GM12878 (cell line): Measurements from ENCODE around the gene CAMTA1. TPM values are rescaled to one million over a fixed set of nuclear protein-coding genes. Genes with fewer than 3 reads are reported as not detected.

Source experiments
- ATAC-seq: fragments of 200-7000 bp; cut with Tn5 transposase; 3 replicates; pipeline ENCODE4 v1.9.1; 2020; ENCODE audit warnings: mild to moderate bottlenecking, moderate library complexity
- BruUV-seq: library from RNA; stranded (reverse); fragments of 400-500 nt; replicated peaks from 2 replicates; lab custom pipeline; 2021; lab: Mats Ljungman, UMichigan
- CTCF ChIA-PET: fragments of 300-600 bp; sonication (Branson Sonifier 250); formaldehyde crosslinking; extraction: SDS; loops from one replicate; lab custom pipeline; 2021; ENCODE audit warnings: inconsistent platforms; lab: Yijun Ruan, JAX
- POLR2A ChIA-PET: fragments of 350-600 bp; formaldehyde crosslinking; extraction: SDS; loops from one replicate; lab custom pipeline; 2021; ENCODE audit warnings: inconsistent platforms; lab: Charles Lee
- RAD21 ChIA-PET: fragments of 300-600 bp; sonication (Branson Sonifier 250); formaldehyde crosslinking; loops from one replicate; lab custom pipeline; 2023; ENCODE audit warnings: antibody characterized with exemption; ENCODE audit not compliant: unreplicated experiment; lab: Charles Lee
- SMC1A ChIA-PET: fragments of 300-600 bp; sonication (Branson Sonifier 250); formaldehyde crosslinking; loops from one replicate; lab custom pipeline; 2023; ENCODE audit not compliant: unreplicated experiment, uncharacterized antibody; lab: Charles Lee
- DNase-seq: peaks from one replicate; pipeline ENCODE4 v3.0.0-alpha.2; 2011; ENCODE audit warnings: low read depth, low spot score
- FAIRE-seq: peaks from 3 replicates; lab custom pipeline; 2011; peaks lifted over from hg19 to GRCh38; lab: Jason Lieb, UNC
- H2AFZ ChIP-seq: 2 replicates; pipeline ENCODE4 v1.6.0; 2011; ENCODE audit warnings: low read depth, low read length, control low read depth; ENCODE audit not compliant: control insufficient read depth
- H3K27ac ChIP-seq: 2 replicates; pipeline ENCODE4 v1.5.1; 2011; ENCODE audit warnings: control low read depth; ENCODE audit not compliant: control insufficient read depth, insufficient read depth
- H3K27me3 ChIP-seq, 2 experiments: replicated peaks in 1 of 2; 2 replicates each; pipeline versions ENCODE4 v1.6.0 to v1.6.1; 2011; ENCODE audit warnings: low read length in 1 of 2; ENCODE audit not compliant: control insufficient read depth in 2 of 2, insufficient read depth in 2 of 2
- H3K36me3 ChIP-seq, 2 experiments: 2 replicates each; pipeline ENCODE4 v1.5.1; 2011; ENCODE audit warnings: low read length in 1 of 2; ENCODE audit not compliant: control insufficient read depth in 2 of 2, insufficient read depth in 2 of 2
- H3K4me1 ChIP-seq: 2 replicates; pipeline ENCODE4 v1.6.1; 2011; ENCODE audit warnings: mild to moderate bottlenecking, low read length, moderate library complexity, mixed read lengths; ENCODE audit not compliant: control insufficient read depth, insufficient read depth
- H3K4me2 ChIP-seq: 2 replicates; pipeline ENCODE4 v1.6.0; 2011; ENCODE audit warnings: control low read depth; ENCODE audit not compliant: control insufficient read depth, insufficient read depth
- H3K4me3 ChIP-seq: fragments of 200-600 bp; sonication (generic); 2 replicates; pipeline ENCODE4 v1.5.1; 2016
- H3K79me2 ChIP-seq: 2 replicates; pipeline ENCODE4 v1.6.0; 2011; ENCODE audit warnings: low read length; ENCODE audit not compliant: control insufficient read depth, insufficient read depth
- H3K9ac ChIP-seq: 2 replicates; pipeline ENCODE4 v1.8.0; 2011; ENCODE audit warnings: low read length, control low read depth, mixed read lengths; ENCODE audit not compliant: control insufficient read depth, insufficient read depth
- H3K9me3 ChIP-seq: replicated peaks from 3 replicates; pipeline ENCODE4 v1.5.1; 2011; ENCODE audit warnings: mild to moderate bottlenecking, low read length; ENCODE audit not compliant: control insufficient read depth, insufficient read depth
- H4K20me1 ChIP-seq: 2 replicates; pipeline ENCODE4 v1.6.0; 2011; ENCODE audit not compliant: control insufficient read depth, insufficient read depth
- MTA3 ChIP-seq: IDR thresholded peaks from 2 replicates; pipeline ENCODE4 v1.6.1; 2012; ENCODE audit warnings: low read length, inconsistent platforms, borderline replicate concordance
- NRF1 ChIP-seq: conservative IDR thresholded peaks from 2 replicates; pipeline ENCODE4 v1.6.1; 2011; ENCODE audit warnings: mild to moderate bottlenecking, low read depth, low read length, improper control_type of control experiment
- POLR2AphosphoS5 ChIP-seq: IDR thresholded peaks from 2 replicates; pipeline ENCODE4 v1.6.1; 2011; ENCODE audit warnings: mild to moderate bottlenecking, low read length, inconsistent platforms
- STAT1 ChIP-seq: fragments of 450-650 bp; conservative IDR thresholded peaks from 2 replicates; pipeline ENCODE4 v1.6.1; 2014; ENCODE audit warnings: antibody characterized with exemption, mild to moderate bottlenecking
- STAT3 ChIP-seq: IDR thresholded peaks from 2 replicates; pipeline ENCODE4 v1.6.1; 2011; ENCODE audit warnings: low read depth, low read length, improper control_type of control experiment
- ZNF24 ChIP-seq: fragments of 450-650 bp; IDR thresholded peaks from 2 replicates; pipeline ENCODE4 v1.6.1; 2017; ENCODE audit warnings: antibody characterized with exemption, mild to moderate bottlenecking
- WGBS: methylation state at CpG from one replicate; pipeline ENCODE4 v1.1.6; 2016; ENCODE audit warnings: low lambda C conversion rate; ENCODE audit not compliant: insufficient replicate concordance, insufficient coverage; ENCODE audit errors: missing lambda C conversion rate; 5-methylcytosine and 5-hydroxymethylcytosine counted together
- in situ Hi-C: fragments of 300-500 bp; cut with MboI; formaldehyde crosslinking; loops from 9 replicates; pipeline ENCODE4 v1.14.3; 2018; ENCODE audit warnings: mixed read lengths
- intact Hi-C: fragments of 100-400 bp; cut with micrococcal nuclease; formaldehyde crosslinking; loops from one replicate; pipeline ENCODE4 v1.14.2; 2022; ENCODE audit not compliant: unreplicated experiment
- polyA plus RNA-seq, 11 experiments: library from polyadenylated mRNA; depleted of rRNA in 4 of 11; unstranded in 6 of 11; stranded (reverse) in 5 of 11; fragments of >200 nt; fragmentation: Nextera tagmentation in 4 of 11; fragmentation: Illumina TruSeq in 1 of 11; extraction: Ambion mirVana in 4 of 11; extraction: Trizol in 1 of 11; gene quantifications; 1 replicate in 1 of 11; 2 replicates in 10 of 11; pipeline versions ENCODE4 v1.2.1 to v1.2.3, GENCODE V29; 2011 to 2016; ENCODE audit warnings: inconsistent platforms in 2 of 11, missing spikeins in 2 of 11, low read depth in 1 of 11
- total RNA-seq, 4 experiments: library from RNA; depleted of rRNA in 3 of 4; stranded (reverse); fragments of >200 nt in 3 of 4; fragmentation: Illumina TruSeq in 1 of 4; extraction: Trizol in 1 of 4; gene quantifications; 2 replicates each; pipeline versions ENCODE4 v1.2.1 to v1.2.3, GENCODE V29; 2013 to 2021
- TF ChIP-seq, protein P1 (sequence below): fragments of 450-650 bp; IDR thresholded peaks from 2 replicates; pipeline ENCODE4 v1.6.1; 2017; ENCODE audit warnings: mild to moderate bottlenecking, low read depth, inconsistent platforms; ENCODE audit not compliant: poor library complexity, severe bottlenecking
- TF ChIP-seq, protein P2 (sequence below): IDR thresholded peaks from 2 replicates; pipeline ENCODE4 v1.6.1; 2012; ENCODE audit warnings: improper control_type of control experiment, low read depth, low read length; ENCODE audit not compliant: insufficient replicate concordance
- TF ChIP-seq, protein P3 (sequence below): fragments of 450-650 bp; formaldehyde crosslinking; IDR thresholded peaks from 2 replicates; pipeline ENCODE4 v1.4.0; 2020; ENCODE audit warnings: mild to moderate bottlenecking, moderate library complexity
- TF ChIP-seq, protein P4 (sequence below): fragments of 450-650 bp; IDR thresholded peaks from 2 replicates; pipeline ENCODE4 v1.6.1; 2017; ENCODE audit warnings: borderline replicate concordance

CAMTA1 gene
- total and polyA plus RNA-seq, 10 of the 15 experiments (the other 5 are each of a cell fraction or from before 2014, with no cell fraction given), result 37.7 to 148 (median 76.4) TPM

DNA sequence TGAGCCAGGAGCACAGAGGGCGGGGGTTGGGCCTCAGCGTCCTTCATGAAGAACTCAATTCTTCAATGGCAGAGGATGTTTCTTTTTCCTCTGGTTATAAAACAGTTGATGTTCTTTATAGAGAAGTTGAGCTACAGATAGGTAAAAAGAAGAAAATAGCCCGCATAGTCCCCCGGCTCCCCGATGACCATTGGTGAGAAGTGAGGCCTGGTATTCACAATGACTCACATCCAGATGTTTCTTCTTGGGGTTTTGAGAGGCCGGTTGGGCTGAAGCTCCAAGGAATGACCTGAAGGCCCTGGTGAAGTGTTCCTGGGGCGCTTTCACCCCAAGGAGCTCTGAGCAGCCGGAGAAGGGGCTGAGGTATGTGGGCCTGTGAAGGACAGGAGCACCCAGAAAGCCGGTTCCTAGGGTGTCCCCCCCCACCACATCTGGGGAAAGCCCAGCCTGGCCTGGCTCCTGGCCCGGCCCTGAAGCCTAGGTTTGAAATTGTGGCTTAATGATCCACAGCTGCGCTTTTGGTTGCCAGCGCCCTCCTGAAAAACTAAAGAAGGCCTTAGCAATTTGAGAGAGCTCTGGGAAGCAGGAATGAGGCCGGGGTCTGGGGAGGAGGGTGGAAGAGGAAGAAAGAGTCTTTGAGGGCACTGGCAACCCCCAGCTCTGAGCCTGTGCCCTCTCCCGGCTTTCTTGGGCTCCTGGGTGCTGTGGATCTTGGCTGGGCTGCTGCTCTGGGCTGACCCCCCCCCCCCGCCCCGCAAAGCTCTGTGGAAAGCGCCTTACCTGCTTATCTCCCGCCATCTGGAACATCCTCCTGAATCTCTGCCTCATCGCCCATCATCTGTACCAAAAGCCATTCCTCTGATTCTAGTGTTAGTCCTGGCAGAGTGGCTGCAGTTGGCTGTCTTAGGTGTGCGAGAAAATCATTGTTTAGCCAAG is 444.7 kb downstream of the CAMTA1 start:
- no peak overlapping the region for H3K27ac ChIP-seq
- RAD21 ChIA-PET, result no interaction called here
- no peaks in the 10 kb centered on the region for H3K4me1 ChIP-seq
- no peaks in the 10 kb centered on the region for H3K36me3 ChIP-seq
- FAIRE-seq (no peak), DNase-seq (no peak), ATAC-seq (no peak)
- POLR2A ChIA-PET, result no interaction called here
- H3K4me2 ChIP-seq, result no peak overlapping the region
- intact Hi-C loops, result no loop called here
- SMC1A ChIA-PET, result no interaction called here
- in situ Hi-C loops, result no loop called here
- H3K4me3 ChIP-seq, result no peak overlapping the region
- no peaks in the 10 kb centered on the region; a peak in 3 of 4 replicates for H3K27me3 ChIP-seq
- H3K9me3 ChIP-seq, result no peaks in the 10 kb centered on the region
- no TSS peak for BruUV-seq
- H3K9ac ChIP-seq, result no peak overlapping the region
- H3K79me2 ChIP-seq, result no peaks in the 10 kb centered on the region
- H2AFZ ChIP-seq, result no peak overlapping the region
- CTCF ChIA-PET, result no interaction called here
- H4K20me1 ChIP-seq, result no peaks in the 10 kb centered on the region
- 25% methylated on average over 20 of the region's 20 CpGs for WGBS
- TF ChIP-seq MTA3 (no peak), STAT3 (no peak), POLR2AphosphoS5 (no peak), NRF1 (no peak), STAT1 (no peak), ZNF24 (no peak)
- TF ChIP-seq, protein P1, sequence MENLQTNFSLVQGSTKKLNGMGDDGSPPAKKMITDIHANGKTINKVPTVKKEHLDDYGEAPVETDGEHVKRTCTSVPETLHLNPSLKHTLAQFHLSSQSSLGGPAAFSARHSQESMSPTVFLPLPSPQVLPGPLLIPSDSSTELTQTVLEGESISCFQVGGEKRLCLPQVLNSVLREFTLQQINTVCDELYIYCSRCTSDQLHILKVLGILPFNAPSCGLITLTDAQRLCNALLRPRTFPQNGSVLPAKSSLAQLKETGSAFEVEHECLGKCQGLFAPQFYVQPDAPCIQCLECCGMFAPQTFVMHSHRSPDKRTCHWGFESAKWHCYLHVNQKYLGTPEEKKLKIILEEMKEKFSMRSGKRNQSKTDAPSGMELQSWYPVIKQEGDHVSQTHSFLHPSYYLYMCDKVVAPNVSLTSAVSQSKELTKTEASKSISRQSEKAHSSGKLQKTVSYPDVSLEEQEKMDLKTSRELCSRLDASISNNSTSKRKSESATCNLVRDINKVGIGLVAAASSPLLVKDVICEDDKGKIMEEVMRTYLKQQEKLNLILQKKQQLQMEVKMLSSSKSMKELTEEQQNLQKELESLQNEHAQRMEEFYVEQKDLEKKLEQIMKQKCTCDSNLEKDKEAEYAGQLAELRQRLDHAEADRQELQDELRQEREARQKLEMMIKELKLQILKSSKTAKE, result no peak
- TF ChIP-seq, protein P2, sequence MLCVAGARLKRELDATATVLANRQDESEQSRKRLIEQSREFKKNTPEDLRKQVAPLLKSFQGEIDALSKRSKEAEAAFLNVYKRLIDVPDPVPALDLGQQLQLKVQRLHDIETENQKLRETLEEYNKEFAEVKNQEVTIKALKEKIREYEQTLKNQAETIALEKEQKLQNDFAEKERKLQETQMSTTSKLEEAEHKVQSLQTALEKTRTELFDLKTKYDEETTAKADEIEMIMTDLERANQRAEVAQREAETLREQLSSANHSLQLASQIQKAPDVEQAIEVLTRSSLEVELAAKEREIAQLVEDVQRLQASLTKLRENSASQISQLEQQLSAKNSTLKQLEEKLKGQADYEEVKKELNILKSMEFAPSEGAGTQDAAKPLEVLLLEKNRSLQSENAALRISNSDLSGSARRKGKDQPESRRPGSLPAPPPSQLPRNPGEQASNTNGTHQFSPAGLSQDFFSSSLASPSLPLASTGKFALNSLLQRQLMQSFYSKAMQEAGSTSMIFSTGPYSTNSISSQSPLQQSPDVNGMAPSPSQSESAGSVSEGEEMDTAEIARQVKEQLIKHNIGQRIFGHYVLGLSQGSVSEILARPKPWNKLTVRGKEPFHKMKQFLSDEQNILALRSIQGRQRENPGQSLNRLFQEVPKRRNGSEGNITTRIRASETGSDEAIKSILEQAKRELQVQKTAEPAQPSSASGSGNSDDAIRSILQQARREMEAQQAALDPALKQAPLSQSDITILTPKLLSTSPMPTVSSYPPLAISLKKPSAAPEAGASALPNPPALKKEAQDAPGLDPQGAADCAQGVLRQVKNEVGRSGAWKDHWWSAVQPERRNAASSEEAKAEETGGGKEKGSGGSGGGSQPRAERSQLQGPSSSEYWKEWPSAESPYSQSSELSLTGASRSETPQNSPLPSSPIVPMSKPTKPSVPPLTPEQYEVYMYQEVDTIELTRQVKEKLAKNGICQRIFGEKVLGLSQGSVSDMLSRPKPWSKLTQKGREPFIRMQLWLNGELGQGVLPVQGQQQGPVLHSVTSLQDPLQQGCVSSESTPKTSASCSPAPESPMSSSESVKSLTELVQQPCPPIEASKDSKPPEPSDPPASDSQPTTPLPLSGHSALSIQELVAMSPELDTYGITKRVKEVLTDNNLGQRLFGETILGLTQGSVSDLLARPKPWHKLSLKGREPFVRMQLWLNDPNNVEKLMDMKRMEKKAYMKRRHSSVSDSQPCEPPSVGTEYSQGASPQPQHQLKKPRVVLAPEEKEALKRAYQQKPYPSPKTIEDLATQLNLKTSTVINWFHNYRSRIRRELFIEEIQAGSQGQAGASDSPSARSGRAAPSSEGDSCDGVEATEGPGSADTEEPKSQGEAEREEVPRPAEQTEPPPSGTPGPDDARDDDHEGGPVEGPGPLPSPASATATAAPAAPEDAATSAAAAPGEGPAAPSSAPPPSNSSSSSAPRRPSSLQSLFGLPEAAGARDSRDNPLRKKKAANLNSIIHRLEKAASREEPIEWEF, result no peak
- TF ChIP-seq, protein P3, sequence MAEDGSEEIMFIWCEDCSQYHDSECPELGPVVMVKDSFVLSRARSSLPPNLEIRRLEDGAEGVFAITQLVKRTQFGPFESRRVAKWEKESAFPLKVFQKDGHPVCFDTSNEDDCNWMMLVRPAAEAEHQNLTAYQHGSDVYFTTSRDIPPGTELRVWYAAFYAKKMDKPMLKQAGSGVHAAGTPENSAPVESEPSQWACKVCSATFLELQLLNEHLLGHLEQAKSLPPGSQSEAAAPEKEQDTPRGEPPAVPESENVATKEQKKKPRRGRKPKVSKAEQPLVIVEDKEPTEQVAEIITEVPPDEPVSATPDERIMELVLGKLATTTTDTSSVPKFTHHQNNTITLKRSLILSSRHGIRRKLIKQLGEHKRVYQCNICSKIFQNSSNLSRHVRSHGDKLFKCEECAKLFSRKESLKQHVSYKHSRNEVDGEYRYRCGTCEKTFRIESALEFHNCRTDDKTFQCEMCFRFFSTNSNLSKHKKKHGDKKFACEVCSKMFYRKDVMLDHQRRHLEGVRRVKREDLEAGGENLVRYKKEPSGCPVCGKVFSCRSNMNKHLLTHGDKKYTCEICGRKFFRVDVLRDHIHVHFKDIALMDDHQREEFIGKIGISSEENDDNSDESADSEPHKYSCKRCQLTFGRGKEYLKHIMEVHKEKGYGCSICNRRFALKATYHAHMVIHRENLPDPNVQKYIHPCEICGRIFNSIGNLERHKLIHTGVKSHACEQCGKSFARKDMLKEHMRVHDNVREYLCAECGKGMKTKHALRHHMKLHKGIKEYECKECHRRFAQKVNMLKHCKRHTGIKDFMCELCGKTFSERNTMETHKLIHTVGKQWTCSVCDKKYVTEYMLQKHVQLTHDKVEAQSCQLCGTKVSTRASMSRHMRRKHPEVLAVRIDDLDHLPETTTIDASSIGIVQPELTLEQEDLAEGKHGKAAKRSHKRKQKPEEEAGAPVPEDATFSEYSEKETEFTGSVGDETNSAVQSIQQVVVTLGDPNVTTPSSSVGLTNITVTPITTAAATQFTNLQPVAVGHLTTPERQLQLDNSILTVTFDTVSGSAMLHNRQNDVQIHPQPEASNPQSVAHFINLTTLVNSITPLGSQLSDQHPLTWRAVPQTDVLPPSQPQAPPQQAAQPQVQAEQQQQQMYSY (CRISPR knock-in tag), result no peak
- TF ChIP-seq, protein P4, sequence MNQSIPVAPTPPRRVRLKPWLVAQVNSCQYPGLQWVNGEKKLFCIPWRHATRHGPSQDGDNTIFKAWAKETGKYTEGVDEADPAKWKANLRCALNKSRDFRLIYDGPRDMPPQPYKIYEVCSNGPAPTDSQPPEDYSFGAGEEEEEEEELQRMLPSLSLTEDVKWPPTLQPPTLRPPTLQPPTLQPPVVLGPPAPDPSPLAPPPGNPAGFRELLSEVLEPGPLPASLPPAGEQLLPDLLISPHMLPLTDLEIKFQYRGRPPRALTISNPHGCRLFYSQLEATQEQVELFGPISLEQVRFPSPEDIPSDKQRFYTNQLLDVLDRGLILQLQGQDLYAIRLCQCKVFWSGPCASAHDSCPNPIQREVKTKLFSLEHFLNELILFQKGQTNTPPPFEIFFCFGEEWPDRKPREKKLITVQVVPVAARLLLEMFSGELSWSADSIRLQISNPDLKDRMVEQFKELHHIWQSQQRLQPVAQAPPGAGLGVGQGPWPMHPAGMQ, result no peak
